ENCODE data around the gene IQGAP2. TPM values are rescaled to one million over a fixed set of nuclear protein-coding genes. Genes with fewer than 3 reads are reported as not detected.

Gene IQGAP2
- total and polyA plus RNA-seq, 2 donors from 2014 or later, result 23.2 to 35.8 TPM

DNA sequence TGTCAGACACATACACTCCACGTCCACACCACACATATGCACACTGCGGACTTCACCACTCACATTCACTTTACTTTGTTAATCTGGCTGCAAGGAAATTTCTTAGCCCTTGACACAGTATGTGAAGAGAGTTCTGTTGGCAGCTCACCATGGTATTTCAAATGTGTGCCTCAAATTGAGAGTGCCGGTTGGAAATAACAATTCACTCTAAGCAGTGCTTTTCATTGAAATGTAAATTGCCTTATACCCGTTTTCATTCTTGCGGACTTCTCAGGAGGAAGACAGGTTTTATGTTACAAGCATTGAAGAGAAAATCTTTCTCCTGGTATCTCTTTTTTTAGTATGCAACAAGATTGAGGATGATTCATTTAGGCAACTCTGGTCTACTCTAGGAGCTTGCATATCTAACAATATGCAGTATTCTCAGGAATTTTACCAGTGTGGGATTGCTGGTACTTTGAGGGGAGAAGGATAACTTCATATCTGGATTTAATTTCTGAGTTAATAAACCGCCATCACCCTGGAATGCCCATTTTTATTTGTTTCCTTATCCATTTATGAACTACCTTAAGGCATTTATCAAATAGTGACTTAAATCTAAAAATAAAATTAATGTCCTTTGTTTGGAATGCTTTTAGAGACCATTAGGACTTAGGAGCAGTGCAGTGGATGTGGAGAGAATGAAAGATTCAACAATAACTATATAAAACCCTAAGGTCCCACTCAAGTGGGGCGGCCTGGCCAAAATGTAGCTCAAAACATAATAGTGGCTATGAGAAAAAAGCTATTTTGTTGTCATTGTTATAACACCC, 87.0 kb downstream of the IQGAP2 start:
- TF ChIP-seq, protein P1, sequence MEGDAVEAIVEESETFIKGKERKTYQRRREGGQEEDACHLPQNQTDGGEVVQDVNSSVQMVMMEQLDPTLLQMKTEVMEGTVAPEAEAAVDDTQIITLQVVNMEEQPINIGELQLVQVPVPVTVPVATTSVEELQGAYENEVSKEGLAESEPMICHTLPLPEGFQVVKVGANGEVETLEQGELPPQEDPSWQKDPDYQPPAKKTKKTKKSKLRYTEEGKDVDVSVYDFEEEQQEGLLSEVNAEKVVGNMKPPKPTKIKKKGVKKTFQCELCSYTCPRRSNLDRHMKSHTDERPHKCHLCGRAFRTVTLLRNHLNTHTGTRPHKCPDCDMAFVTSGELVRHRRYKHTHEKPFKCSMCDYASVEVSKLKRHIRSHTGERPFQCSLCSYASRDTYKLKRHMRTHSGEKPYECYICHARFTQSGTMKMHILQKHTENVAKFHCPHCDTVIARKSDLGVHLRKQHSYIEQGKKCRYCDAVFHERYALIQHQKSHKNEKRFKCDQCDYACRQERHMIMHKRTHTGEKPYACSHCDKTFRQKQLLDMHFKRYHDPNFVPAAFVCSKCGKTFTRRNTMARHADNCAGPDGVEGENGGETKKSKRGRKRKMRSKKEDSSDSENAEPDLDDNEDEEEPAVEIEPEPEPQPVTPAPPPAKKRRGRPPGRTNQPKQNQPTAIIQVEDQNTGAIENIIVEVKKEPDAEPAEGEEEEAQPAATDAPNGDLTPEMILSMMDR (IDR thresholded peaks at IDR 0.05; ENCODE audit: borderline replicate concordance, extremely low read depth, insufficient read depth), result no peak
- Histone ChIP-seq H3K4me3 (ENCODE audit: low read length in 3 of 3) (no peak overlapping the region), H3K27me3 (ENCODE audit: control insufficient read depth, insufficient read depth, low read length) (no peaks in the 10 kb centered on the region), H3K4me1 (ENCODE audit: control insufficient read depth in 2 of 3, insufficient read depth in 2 of 3, low read depth in 1 of 3, low read length in 3 of 3) (peaks cover 0 to 23% (median 7%) of the 10 kb centered on the region in 3 donors), H3K27ac (ENCODE audit: low read depth in 2 of 2, low read length in 2 of 2) (no peak overlapping the region), H3K36me3 (ENCODE audit: control insufficient read depth in 2 of 3, insufficient read depth in 3 of 3, low read length in 3 of 3) (no peaks in the 10 kb centered on the region), H3K9me3 (ENCODE audit: control insufficient read depth in 2 of 3, insufficient read depth in 1 of 3, low read length in 3 of 3) (no peaks in the 10 kb centered on the region), H3K9ac (ENCODE audit: low read length in 3 of 3) (no peak overlapping the region)
- FAIRE-seq (no peak), DNase-seq (no peak)
- intact Hi-C loops (cut with DNase I), result no loop called here

DNA sequence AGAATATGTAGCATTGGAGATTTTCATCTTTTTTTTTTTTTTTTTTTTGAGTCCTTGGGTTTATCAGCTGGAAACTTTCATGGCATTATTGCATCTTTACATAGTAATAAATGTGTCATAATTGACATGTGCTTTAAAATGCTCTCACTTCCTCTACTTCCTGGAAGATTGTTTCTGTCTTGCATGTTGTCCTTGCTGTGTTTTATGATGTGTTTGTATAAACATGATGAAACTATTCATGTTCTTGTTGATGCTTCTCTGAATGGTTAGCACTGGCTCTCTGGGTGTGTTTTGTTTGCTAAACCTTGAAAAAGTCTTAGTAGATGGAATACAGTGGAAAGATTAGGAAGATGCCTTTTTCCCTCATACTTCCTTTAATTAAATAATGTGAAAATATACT, 87.9 kb downstream of the IQGAP2 start:
- Histone ChIP-seq H3K9me3 (ENCODE audit: control insufficient read depth in 2 of 3, insufficient read depth in 1 of 3, low read length in 3 of 3) (no peaks in the 10 kb centered on the region), H3K4me3 (ENCODE audit: low read length in 3 of 3) (no peak overlapping the region), H3K4me1 (ENCODE audit: control insufficient read depth in 2 of 3, insufficient read depth in 2 of 3, low read depth in 1 of 3, low read length in 3 of 3) (peaks cover 0 to 21% (median 9%) of the 10 kb centered on the region in 3 donors), H3K27ac (ENCODE audit: low read depth in 2 of 2, low read length in 2 of 2) (no peak overlapping the region), H3K9ac (ENCODE audit: low read length in 3 of 3) (no peak overlapping the region), H3K27me3 (ENCODE audit: control insufficient read depth, insufficient read depth, low read length) (no peaks in the 10 kb centered on the region), H3K36me3 (ENCODE audit: control insufficient read depth in 2 of 3, insufficient read depth in 3 of 3, low read length in 3 of 3) (no peaks in the 10 kb centered on the region)
- TF ChIP-seq, protein P1 (IDR thresholded peaks at IDR 0.05; ENCODE audit: borderline replicate concordance, extremely low read depth, insufficient read depth), result no peak
- DNase-seq, result peak in 1 of 5 donors; percentile 30
- no peak for FAIRE-seq
- intact Hi-C loops (cut with DNase I), result no loop called here

DNA sequence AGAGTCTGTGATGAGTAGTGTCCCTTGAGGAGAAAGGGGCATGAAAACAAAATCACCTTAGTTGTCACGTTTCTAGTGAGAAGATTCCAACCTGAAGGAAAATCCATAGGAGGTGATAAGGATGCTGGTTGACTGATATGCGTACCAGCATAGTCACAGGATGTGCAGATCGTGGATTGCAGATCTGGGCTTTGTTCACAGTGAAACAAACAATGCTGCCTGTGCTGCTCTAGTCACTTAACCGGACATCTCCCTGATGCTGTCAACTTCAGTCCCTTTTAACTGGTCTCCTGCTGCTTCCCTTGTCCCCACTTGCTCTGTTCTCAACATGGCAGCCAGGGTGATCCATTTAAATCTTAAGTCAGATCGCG, 89.7 kb downstream of the IQGAP2 start:
- Histone ChIP-seq H3K4me1 (ENCODE audit: control insufficient read depth in 2 of 3, insufficient read depth in 2 of 3, low read depth in 1 of 3, low read length in 3 of 3) (peaks cover 0 to 21% (median 9%) of the 10 kb centered on the region in 3 donors), H3K36me3 (ENCODE audit: control insufficient read depth in 2 of 3, insufficient read depth in 3 of 3, low read length in 3 of 3) (no peaks in the 10 kb centered on the region), H3K27ac (ENCODE audit: low read depth in 2 of 2, low read length in 2 of 2) (peak overlapping the region in 1 of 2 donors; percentile 26), H3K27me3 (ENCODE audit: control insufficient read depth, insufficient read depth, low read length) (no peaks in the 10 kb centered on the region), H3K9me3 (ENCODE audit: control insufficient read depth in 2 of 3, insufficient read depth in 1 of 3, low read length in 3 of 3) (no peaks in the 10 kb centered on the region), H3K9ac (ENCODE audit: low read length in 3 of 3) (no peak overlapping the region), H3K4me3 (ENCODE audit: low read length in 3 of 3) (no peak overlapping the region)
- FAIRE-seq (no peak), DNase-seq (no peak)
- TF ChIP-seq, protein P1 (IDR thresholded peaks at IDR 0.05; ENCODE audit: borderline replicate concordance, extremely low read depth, insufficient read depth), result no peak
- intact Hi-C loops (cut with DNase I), result no loop called here

Data from kidney (tissue), 14 donors.